Hepatocyte (in vitro differentiated cells): ENCODE results near the gene ITGB1BP1. TPM values are rescaled to one million over a fixed set of nuclear protein-coding genes. Genes with fewer than 3 reads are reported as not detected.

Source experiments
- DNase-seq: peaks from one replicate; pipeline ENCODE4 v3.0.0-alpha.2; 2016; ENCODE audit warnings: low spot score
- H2AFZ ChIP-seq: fragments of 200-600 bp; sonication (generic); 2 replicates; pipeline ENCODE4 v1.6.0; 2016; ENCODE audit warnings: antibody characterized with exemption, mild to moderate bottlenecking
- H3K27ac ChIP-seq: fragments of 200-600 bp; sonication (generic); 2 replicates; pipeline ENCODE4 v1.5.1; 2016; ENCODE audit warnings: mild to moderate bottlenecking
- H3K27me3 ChIP-seq: fragments of 200-600 bp; sonication (generic); 2 replicates; pipeline ENCODE4 v1.6.1; 2016
- H3K36me3 ChIP-seq: fragments of 200-600 bp; sonication (generic); replicated peaks from 2 replicates; pipeline ENCODE4 v1.5.1; 2016; ENCODE audit warnings: low read depth; ENCODE audit not compliant: insufficient read depth
- H3K4me1 ChIP-seq: fragments of 200-600 bp; sonication (generic); 2 replicates; pipeline ENCODE4 v1.5.1; 2016; ENCODE audit warnings: mild to moderate bottlenecking, moderate library complexity; ENCODE audit not compliant: insufficient read depth
- H3K4me2 ChIP-seq: fragments of 200-600 bp; sonication (generic); 2 replicates; pipeline ENCODE4 v1.6.0; 2016
- H3K4me3 ChIP-seq: fragments of 200-600 bp; sonication (generic); 2 replicates; pipeline ENCODE4 v1.5.1; 2016; ENCODE audit warnings: mild to moderate bottlenecking
- H3K79me2 ChIP-seq: fragments of 200-600 bp; sonication (generic); 2 replicates; pipeline ENCODE4 v1.6.0; 2017; ENCODE audit warnings: mild to moderate bottlenecking
- H3K9me2 ChIP-seq: fragments of 200-600 bp; sonication (generic); replicated peaks from 2 replicates; pipeline ENCODE4 v1.6.0; 2017; ENCODE audit warnings: mild to moderate bottlenecking; ENCODE audit not compliant: insufficient read depth
- H3K9me3 ChIP-seq: fragments of 200-600 bp; sonication (generic); 2 replicates; pipeline ENCODE4 v1.5.1; 2016; ENCODE audit warnings: low read depth, mild to moderate bottlenecking
- H4K20me1 ChIP-seq: fragments of 200-600 bp; sonication (generic); 2 replicates; pipeline ENCODE4 v1.6.0; 2016; ENCODE audit warnings: mild to moderate bottlenecking; ENCODE audit not compliant: insufficient read depth, poor library complexity, severe bottlenecking
- EZH2 ChIP-seq: fragments of 200-600 bp; sonication (generic); IDR thresholded peaks from 2 replicates; pipeline ENCODE4 v1.6.1; 2016; ENCODE audit warnings: antibody characterized with exemption, mild to moderate bottlenecking, borderline replicate concordance
- EZH2phosphoT487 ChIP-seq: fragments of 200-600 bp; sonication (generic); IDR thresholded peaks from one replicate; pipeline ENCODE4 v1.6.1; 2018; ENCODE audit warnings: antibody characterized with exemption, mild to moderate bottlenecking, low read depth, moderate library complexity; ENCODE audit not compliant: unreplicated experiment, severe bottlenecking
- WGBS: methylation state at CpG from one replicate; pipeline ENCODE4 v1.1.6; 2016; ENCODE audit warnings: low lambda C conversion rate; ENCODE audit errors: missing lambda C conversion rate; 5-methylcytosine and 5-hydroxymethylcytosine counted together
- polyA plus RNA-seq: library from polyadenylated mRNA; unstranded; fragments of >200 nt; fragmentation: Nextera tagmentation; extraction: Ambion mirVana; gene quantifications from 2 replicates; pipeline ENCODE4 v1.2.1, GENCODE V29; 2016
- total RNA-seq: library from RNA; depleted of rRNA; stranded (reverse); fragments of >200 nt; gene quantifications from 2 replicates; pipeline ENCODE4 v1.2.3, GENCODE V29; 2014
- TF ChIP-seq, protein P1 (sequence below): fragments of 200-600 bp; sonication (generic); IDR thresholded peaks from 2 replicates; pipeline ENCODE4 v1.5.1; 2016; ENCODE audit warnings: antibody characterized with exemption, mild to moderate bottlenecking; ENCODE audit not compliant: poor library complexity

Gene ITGB1BP1
- total and polyA plus RNA-seq, 2 experiments from 2014 or later = 17.4 to 51.8 TPM

DNA sequence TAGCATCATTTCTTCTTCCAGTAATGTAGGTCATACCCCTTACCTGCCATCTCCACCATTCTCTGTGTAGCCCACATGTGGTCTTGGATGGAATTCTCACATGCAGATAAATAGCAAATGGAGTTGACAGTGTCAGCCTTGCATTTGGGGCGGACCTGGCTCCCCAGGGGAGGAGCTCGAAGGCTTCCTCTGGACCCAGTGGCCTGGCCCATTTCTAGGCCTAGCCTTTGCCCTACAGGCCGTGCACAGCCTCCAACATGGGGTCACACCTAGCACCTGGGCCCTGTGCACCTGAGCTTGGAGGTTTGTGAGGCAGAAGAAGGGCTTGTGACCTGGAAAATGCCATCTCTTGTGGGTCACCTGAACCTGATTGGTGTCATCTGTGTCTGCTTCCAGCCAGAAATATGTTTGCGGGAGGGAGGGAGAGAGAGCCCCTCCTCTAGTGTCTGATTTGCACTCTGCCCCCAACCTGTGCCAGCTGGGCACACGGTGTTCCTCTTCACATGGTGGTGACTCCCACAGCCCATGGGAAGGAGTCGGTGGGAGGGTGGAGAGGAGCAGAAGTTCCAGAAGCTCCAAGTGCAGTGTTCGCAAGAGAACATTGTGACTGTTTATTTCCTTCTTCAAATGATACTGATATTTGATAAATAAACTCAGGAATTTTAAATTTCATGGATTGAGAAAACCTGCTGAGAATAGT, 33.0 kb downstream of the ITGB1BP1 start:
- no peaks in the 10 kb centered on the region for H3K79me2 ChIP-seq
- no peaks in the 10 kb centered on the region for H4K20me1 ChIP-seq
- no peak overlapping the region for H2AFZ ChIP-seq
- no peak for DNase-seq
- 95% methylated on average over 7 of the region's 7 CpGs for WGBS
- no peaks in the 10 kb centered on the region for H3K27me3 ChIP-seq
- H3K27ac ChIP-seq = no peak overlapping the region
- peaks cover 7% of the 10 kb centered on the region for H3K4me1 ChIP-seq
- no peak overlapping the region for H3K4me2 ChIP-seq
- TF ChIP-seq, protein P1, sequence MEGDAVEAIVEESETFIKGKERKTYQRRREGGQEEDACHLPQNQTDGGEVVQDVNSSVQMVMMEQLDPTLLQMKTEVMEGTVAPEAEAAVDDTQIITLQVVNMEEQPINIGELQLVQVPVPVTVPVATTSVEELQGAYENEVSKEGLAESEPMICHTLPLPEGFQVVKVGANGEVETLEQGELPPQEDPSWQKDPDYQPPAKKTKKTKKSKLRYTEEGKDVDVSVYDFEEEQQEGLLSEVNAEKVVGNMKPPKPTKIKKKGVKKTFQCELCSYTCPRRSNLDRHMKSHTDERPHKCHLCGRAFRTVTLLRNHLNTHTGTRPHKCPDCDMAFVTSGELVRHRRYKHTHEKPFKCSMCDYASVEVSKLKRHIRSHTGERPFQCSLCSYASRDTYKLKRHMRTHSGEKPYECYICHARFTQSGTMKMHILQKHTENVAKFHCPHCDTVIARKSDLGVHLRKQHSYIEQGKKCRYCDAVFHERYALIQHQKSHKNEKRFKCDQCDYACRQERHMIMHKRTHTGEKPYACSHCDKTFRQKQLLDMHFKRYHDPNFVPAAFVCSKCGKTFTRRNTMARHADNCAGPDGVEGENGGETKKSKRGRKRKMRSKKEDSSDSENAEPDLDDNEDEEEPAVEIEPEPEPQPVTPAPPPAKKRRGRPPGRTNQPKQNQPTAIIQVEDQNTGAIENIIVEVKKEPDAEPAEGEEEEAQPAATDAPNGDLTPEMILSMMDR = no peak
- no peak for TF ChIP-seq EZH2
- TF ChIP-seq EZH2phosphoT487 = no peak
- no peaks in the 10 kb centered on the region for H3K9me2 ChIP-seq
- no peak overlapping the region for H3K4me3 ChIP-seq
- H3K9me3 ChIP-seq = no peaks in the 10 kb centered on the region
- H3K36me3 ChIP-seq = no peaks in the 10 kb centered on the region

DNA sequence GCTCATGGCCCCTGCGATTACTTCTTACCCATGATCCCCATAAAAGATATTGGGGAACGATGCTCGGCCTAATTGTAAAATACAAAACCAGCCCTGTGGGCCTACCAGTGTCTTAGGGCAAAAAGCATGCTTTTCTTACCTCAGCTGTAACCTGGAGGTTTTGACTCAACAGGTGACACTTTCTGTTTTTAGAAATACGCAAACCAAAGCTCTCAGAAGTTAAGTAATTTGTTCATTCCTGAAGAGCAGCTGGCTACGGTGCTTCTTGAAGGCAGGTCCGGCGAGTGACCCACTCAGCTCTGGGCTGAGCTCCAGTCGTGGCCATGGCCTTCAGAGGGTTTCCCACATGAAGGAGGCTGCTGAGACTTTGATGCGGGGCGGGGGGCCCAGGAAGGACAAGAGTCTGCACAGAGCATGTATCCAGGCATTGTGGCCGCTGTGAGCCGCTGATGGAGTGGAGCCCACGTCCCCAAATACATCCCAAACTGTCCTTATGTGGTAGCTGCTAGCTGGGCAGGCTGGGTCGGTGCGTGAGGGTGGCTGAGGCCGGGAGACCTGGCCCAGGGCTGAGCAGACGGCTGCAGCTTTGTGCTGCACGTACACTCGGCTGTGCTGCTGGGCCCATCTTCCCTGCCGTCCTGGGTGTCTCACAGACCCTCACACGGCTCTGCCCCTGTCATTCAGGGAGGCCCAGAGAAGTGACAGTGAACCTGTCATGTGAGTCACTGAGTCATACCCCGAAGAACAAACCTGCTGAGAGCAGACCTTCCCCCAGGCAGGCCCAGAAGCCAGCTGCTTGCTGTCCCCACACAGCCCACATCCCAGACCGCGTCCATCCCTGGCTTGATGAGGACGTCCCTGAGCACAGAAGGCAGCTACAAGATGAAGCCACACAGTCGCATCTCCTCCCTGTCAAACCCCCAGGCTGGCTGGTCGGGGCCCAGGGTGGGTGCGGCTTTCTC, 34.1 kb downstream of the ITGB1BP1 start:
- no peak overlapping the region for H3K4me3 ChIP-seq
- DNase-seq = no peak
- no peaks in the 10 kb centered on the region for H3K36me3 ChIP-seq
- H2AFZ ChIP-seq = no peak overlapping the region
- no peak for TF ChIP-seq EZH2phosphoT487
- no peak for TF ChIP-seq EZH2
- TF ChIP-seq, protein P1 = no peak
- no peaks in the 10 kb centered on the region for H3K9me2 ChIP-seq
- H3K27ac ChIP-seq = no peak overlapping the region
- H4K20me1 ChIP-seq = no peaks in the 10 kb centered on the region
- H3K4me2 ChIP-seq = no peak overlapping the region
- H3K4me1 ChIP-seq = peaks cover 7% of the 10 kb centered on the region
- 89% methylated on average over 28 of the region's 28 CpGs for WGBS
- no peaks in the 10 kb centered on the region for H3K27me3 ChIP-seq
- no peaks in the 10 kb centered on the region for H3K79me2 ChIP-seq
- no peaks in the 10 kb centered on the region for H3K9me3 ChIP-seq

DNA sequence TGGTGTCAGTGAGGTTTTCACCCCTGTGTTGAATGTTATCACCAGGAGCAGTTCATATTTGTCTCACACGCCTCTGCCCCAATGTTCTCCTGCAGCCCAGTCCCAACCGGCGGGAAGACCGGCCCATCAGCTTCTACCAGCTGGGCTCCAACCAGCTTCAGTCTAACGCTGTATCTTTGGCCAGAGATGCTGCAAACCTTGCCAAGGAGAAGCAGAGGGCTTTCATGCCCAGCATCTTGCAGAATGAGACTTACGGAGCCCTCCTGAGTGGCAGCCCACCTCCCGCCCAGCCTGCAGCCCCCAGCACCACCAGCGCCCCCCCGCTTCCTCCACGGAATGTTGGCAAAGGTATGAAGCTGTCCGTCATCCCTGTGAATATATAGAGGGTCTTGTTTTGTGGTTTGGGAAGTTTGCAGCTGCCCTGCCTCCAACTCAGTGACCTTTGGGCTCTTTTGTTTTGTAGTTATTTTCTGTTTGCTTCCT, 35.1 kb downstream of the ITGB1BP1 start:
- H3K9me2 ChIP-seq = no peaks in the 10 kb centered on the region
- WGBS = 95% methylated on average over 11 of the region's 11 CpGs
- H3K4me3 ChIP-seq = no peak overlapping the region
- no peaks in the 10 kb centered on the region for H3K9me3 ChIP-seq
- no peaks in the 10 kb centered on the region for H3K36me3 ChIP-seq
- H3K27ac ChIP-seq = no peak overlapping the region
- DNase-seq = no peak
- no peaks in the 10 kb centered on the region for H3K79me2 ChIP-seq
- TF ChIP-seq, protein P1 = no peak
- TF ChIP-seq EZH2phosphoT487 (no peak), EZH2 (no peak)
- H3K4me2 ChIP-seq = no peak overlapping the region
- peaks cover 7% of the 10 kb centered on the region for H3K4me1 ChIP-seq
- no peaks in the 10 kb centered on the region for H3K27me3 ChIP-seq
- H4K20me1 ChIP-seq = no peaks in the 10 kb centered on the region
- no peak overlapping the region for H2AFZ ChIP-seq
